ENCODE results near the gene NAGLU. TPM values are rescaled to one million over a fixed set of nuclear protein-coding genes. Genes with fewer than 3 reads are reported as not detected.

Gene NAGLU
- total and polyA plus RNA-seq, 2 of the 13 experiments (the other 11 are each of a cell fraction or from before 2014, with no cell fraction given) = 28.2 to 40.1 TPM

- TF ChIP-seq ZBTB8A (CRISPR knock-in tag; IDR thresholded peaks at IDR 0.05; ENCODE audit: borderline replicate concordance, low read depth) (no peak), YY1 (IDR thresholded peaks at IDR 0.05; ENCODE audit: insufficient read depth, insufficient replicate concordance, low read depth, low read length) (peak; percentile 73), DZIP1 (CRISPR knock-in tag; IDR thresholded peaks at IDR 0.05) (peak; percentile 90), ZNF343 (CRISPR knock-in tag; IDR thresholded peaks at IDR 0.05) (no peak), ZMAT3 (CRISPR knock-in tag; conservative IDR thresholded peaks at IDR 0.05) (no peak; the same call in 1 of the 2 replicates), ZNF558 (CRISPR knock-in tag; IDR thresholded peaks at IDR 0.05; ENCODE audit: borderline replicate concordance) (no peak; the same call in 1 of the 2 replicates), IRF2 (CRISPR knock-in tag; IDR thresholded peaks at IDR 0.05) (peak; percentile 80), KDM6A (CRISPR knock-in tag; IDR thresholded peaks at IDR 0.05; ENCODE audit: low read depth) (no peak), ZNF460 (CRISPR knock-in tag; IDR thresholded peaks at IDR 0.05; ENCODE audit: borderline replicate concordance) (no peak), ZSCAN25 (CRISPR knock-in tag; IDR thresholded peaks at IDR 0.05) (peak; percentile 73; the same call in 1 of the 2 replicates), GMEB2 (CRISPR knock-in tag; IDR thresholded peaks at IDR 0.05; ENCODE audit: low read depth) (no peak), FOXA1 (IDR thresholded peaks at IDR 0.05) (no peak), FOXA1 (CRISPR knock-in tag; IDR thresholded peaks at IDR 0.05) (0 out of 2 replicates have a peak, but pooled peaks have one; percentile 13), ZNF414 (CRISPR knock-in tag; IDR thresholded peaks at IDR 0.05) (0 out of 2 replicates have a peak, but pooled peaks have one; percentile 24), ZNF768 (CRISPR knock-in tag; IDR thresholded peaks at IDR 0.05) (peak; percentile 65; the same call in 1 of the 2 replicates), FOXO1 (CRISPR knock-in tag; IDR thresholded peaks at IDR 0.05) (peak; percentile 38; the same call in 1 of the 2 replicates), ZNF879 (CRISPR knock-in tag; IDR thresholded peaks at IDR 0.05) (0 out of 2 replicates have a peak, but pooled peaks have one; percentile 37), ZNF3 (CRISPR knock-in tag; IDR thresholded peaks at IDR 0.05) (no peak), NFYB (CRISPR knock-in tag; IDR thresholded peaks at IDR 0.05) (peak; percentile 97)
- TF ChIP-seq, protein P1, sequence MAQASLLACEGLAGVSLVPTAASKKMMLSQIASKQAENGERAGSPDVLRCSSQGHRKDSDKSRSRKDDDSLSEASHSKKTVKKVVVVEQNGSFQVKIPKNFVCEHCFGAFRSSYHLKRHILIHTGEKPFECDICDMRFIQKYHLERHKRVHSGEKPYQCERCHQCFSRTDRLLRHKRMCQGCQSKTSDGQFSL (CRISPR knock-in tag; IDR thresholded peaks at IDR 0.05) = no peak
- TF ChIP-seq, protein P2, sequence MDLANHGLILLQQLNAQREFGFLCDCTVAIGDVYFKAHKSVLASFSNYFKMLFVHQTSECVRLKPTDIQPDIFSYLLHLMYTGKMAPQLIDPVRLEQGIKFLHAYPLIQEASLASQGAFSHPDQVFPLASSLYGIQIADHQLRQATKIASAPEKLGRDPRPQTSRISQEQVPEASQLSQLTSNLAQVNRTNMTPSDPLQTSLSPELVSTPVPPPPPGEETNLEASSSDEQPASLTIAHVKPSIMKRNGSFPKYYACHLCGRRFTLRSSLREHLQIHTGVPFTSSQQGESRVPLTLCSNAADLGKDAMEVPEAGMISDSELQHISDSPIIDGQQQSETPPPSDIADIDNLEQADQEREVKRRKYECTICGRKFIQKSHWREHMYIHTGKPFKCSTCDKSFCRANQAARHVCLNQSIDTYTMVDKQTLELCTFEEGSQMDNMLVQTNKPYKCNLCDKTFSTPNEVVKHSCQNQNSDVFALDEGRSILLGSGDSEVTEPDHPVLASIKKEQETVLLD (CRISPR knock-in tag; IDR thresholded peaks at IDR 0.05; ENCODE audit: low read depth) = no peak
These were observed 41.7 kb downstream of the NAGLU start, which contains the start of gene PSMC3IP (continued) for GRCh38 chr17:42577532-42578281.

Measured in HepG2 (cell line).